Effector memory CD8-positive, alpha-beta T cell (primary cell): ENCODE data around the gene MYOCD.
"Not testable (repeated sequence)": the region's sequence is repeated elsewhere in the genome, so short reads cannot be mapped to it uniquely, and the experiment has no call there.

Experiments
- ATAC-seq: fragments of 150-1000 bp; cut with Tn5 transposase; replicated peaks from 2 replicates; pipeline ENCODE4 v1.10.0; 2021; ENCODE audit warnings: mild to moderate bottlenecking, moderate library complexity
- DNase-seq, 3 experiments: peaks; one replicate each; pipeline ENCODE4 v3.0.0; 2021
- H3K27ac Mint-ChIP-seq, 2 donors: one replicate each; pipeline ENCODE4 v1.8.0; 2022; ENCODE audit warnings: mild to moderate bottlenecking in 2 of 2, mixed read lengths in 2 of 2, moderate library complexity in 2 of 2
- H3K27me3 Mint-ChIP-seq, 2 donors: one replicate each; pipeline ENCODE4 v1.8.0; 2022; ENCODE audit warnings: mixed read lengths in 2 of 2
- H3K36me3 Mint-ChIP-seq: one replicate; pipeline ENCODE4 v1.8.0; 2022; ENCODE audit warnings: mild to moderate bottlenecking, moderate library complexity, mixed read lengths; ENCODE audit not compliant: insufficient read depth
- H3K4me1 Mint-ChIP-seq, 2 donors: one replicate each; pipeline ENCODE4 v1.8.0; 2022; ENCODE audit warnings: low read depth in 2 of 2, mixed read lengths in 2 of 2
- H3K4me3 Mint-ChIP-seq, 2 donors: one replicate each; pipeline ENCODE4 v1.8.0; 2022; ENCODE audit warnings: mild to moderate bottlenecking in 2 of 2, mixed read lengths in 2 of 2, moderate library complexity in 2 of 2
- H3K9me3 Mint-ChIP-seq, 2 donors: one replicate each; pipeline ENCODE4 v1.8.0; 2022; ENCODE audit warnings: mixed read lengths in 2 of 2

Gene MYOCD

GRCh38 chr17:12632785-12633184 is 32.9 kb upstream of the MYOCD start:
- H3K27me3 Mint-ChIP-seq: peaks cover 0 to 19% of the 10 kb centered on the region in 2 donors
- ATAC-seq: no peak
- H3K9me3 Mint-ChIP-seq: peaks cover 0 to 3% of the 10 kb centered on the region in 2 donors
- H3K27ac Mint-ChIP-seq: no peak overlapping the region
- H3K36me3 Mint-ChIP-seq: no peaks in the 10 kb centered on the region
- no peak overlapping the region for H3K4me3 Mint-ChIP-seq
- no peak for DNase-seq
- H3K4me1 Mint-ChIP-seq: no peaks in the 10 kb centered on the region

GRCh38 chr17:12634789-12635414 is 30.8 kb upstream of the MYOCD start:
- no peak overlapping the region for H3K4me3 Mint-ChIP-seq
- H3K27ac Mint-ChIP-seq: no peak overlapping the region
- H3K36me3 Mint-ChIP-seq: no peaks in the 10 kb centered on the region
- peaks cover 0 to 3% of the 10 kb centered on the region in 2 donors for H3K9me3 Mint-ChIP-seq
- ATAC-seq: no peak
- H3K27me3 Mint-ChIP-seq: peaks cover 0 to 22% of the 10 kb centered on the region in 2 donors
- H3K4me1 Mint-ChIP-seq: no peaks in the 10 kb centered on the region
- DNase-seq: no peak

GRCh38 chr17:12635996-12636395 is 29.7 kb upstream of the MYOCD start:
- not testable (repeated sequence) for H3K9me3 Mint-ChIP-seq, H3K4me3 Mint-ChIP-seq, H3K36me3 Mint-ChIP-seq, H3K4me1 Mint-ChIP-seq, H3K27ac Mint-ChIP-seq, DNase-seq, ATAC-seq
- H3K27me3 Mint-ChIP-seq: peaks cover 0 to 22% of the 10 kb centered on the region in 2 donors

GRCh38 chr17:12637015-12637414 is 28.7 kb upstream of the MYOCD start:
- peaks cover 0 to 3% of the 10 kb centered on the region in 2 donors for H3K9me3 Mint-ChIP-seq
- no peaks in the 10 kb centered on the region for H3K36me3 Mint-ChIP-seq
- H3K4me3 Mint-ChIP-seq: no peak overlapping the region
- ATAC-seq: no peak
- H3K4me1 Mint-ChIP-seq: no peaks in the 10 kb centered on the region
- no peak overlapping the region for H3K27ac Mint-ChIP-seq
- DNase-seq: no peak
- peaks cover 0 to 22% of the 10 kb centered on the region in 2 donors for H3K27me3 Mint-ChIP-seq

- peaks cover 0 to 22% of the 10 kb centered on the region in 2 donors for H3K27me3 Mint-ChIP-seq
- H3K4me3 Mint-ChIP-seq: no peak overlapping the region
- peaks cover 0 to 3% of the 10 kb centered on the region in 2 donors for H3K9me3 Mint-ChIP-seq
- H3K27ac Mint-ChIP-seq: no peak overlapping the region
- no peaks in the 10 kb centered on the region for H3K4me1 Mint-ChIP-seq
- DNase-seq (no peak), ATAC-seq (no peak)
- H3K36me3 Mint-ChIP-seq: no peaks in the 10 kb centered on the region
Observed at GRCh38 chr17:12637745-12638651, 27.7 kb upstream of the MYOCD start.

- DNase-seq: no peak
- H3K27ac Mint-ChIP-seq: no peak overlapping the region
- H3K9me3 Mint-ChIP-seq: peaks cover 0 to 3% of the 10 kb centered on the region in 2 donors
- H3K4me1 Mint-ChIP-seq: no peaks in the 10 kb centered on the region
- ATAC-seq: no peak
- H3K4me3 Mint-ChIP-seq: no peak overlapping the region
- H3K36me3 Mint-ChIP-seq: no peaks in the 10 kb centered on the region
- peaks cover 0 to 17% of the 10 kb centered on the region in 2 donors for H3K27me3 Mint-ChIP-seq
Observed at GRCh38 chr17:12640364-12640763, 25.3 kb upstream of the MYOCD start.

GRCh38 chr17:12641084-12641483 is 24.6 kb upstream of the MYOCD start:
- H3K36me3 Mint-ChIP-seq: no peaks in the 10 kb centered on the region
- H3K27me3 Mint-ChIP-seq: peaks cover 0 to 9% of the 10 kb centered on the region in 2 donors
- no peak for ATAC-seq
- H3K4me3 Mint-ChIP-seq: no peak overlapping the region
- H3K9me3 Mint-ChIP-seq: peaks cover 0 to 4% of the 10 kb centered on the region in 2 donors
- H3K4me1 Mint-ChIP-seq: no peaks in the 10 kb centered on the region
- H3K27ac Mint-ChIP-seq: no peak overlapping the region
- no peak for DNase-seq

- Mint-ChIP-seq H3K36me3 (no peaks in the 10 kb centered on the region), H3K4me3 (no peak overlapping the region), H3K27ac (no peak overlapping the region), H3K27me3 (peaks cover 0 to 8% of the 10 kb centered on the region in 2 donors), H3K4me1 (no peaks in the 10 kb centered on the region), H3K9me3 (peaks cover 0 to 5% of the 10 kb centered on the region in 2 donors)
- no peak for DNase-seq
- no peak for ATAC-seq
Observed at GRCh38 chr17:12642034-12642433, 23.7 kb upstream of the MYOCD start.

GRCh38 chr17:12643822-12644221 is 21.9 kb upstream of the MYOCD start:
- DNase-seq (no peak), ATAC-seq (no peak)
- Mint-ChIP-seq H3K36me3 (no peaks in the 10 kb centered on the region), H3K9me3 (peaks cover 0 to 4% of the 10 kb centered on the region in 2 donors), H3K27me3 (no peaks in the 10 kb centered on the region), H3K4me3 (no peak overlapping the region), H3K27ac (no peak overlapping the region), H3K4me1 (no peaks in the 10 kb centered on the region)

- Mint-ChIP-seq H3K4me3 (no peak overlapping the region), H3K36me3 (no peaks in the 10 kb centered on the region), H3K9me3 (peaks cover 0 to 4% of the 10 kb centered on the region in 2 donors), H3K4me1 (no peaks in the 10 kb centered on the region), H3K27ac (no peak overlapping the region), H3K27me3 (peaks cover 3 to 4% of the 10 kb centered on the region in 2 donors)
- ATAC-seq (no peak), DNase-seq (no peak)
Observed at GRCh38 chr17:12644623-12645022, 21.1 kb upstream of the MYOCD start.

GRCh38 chr17:12646761-12647422 is 18.8 kb upstream of the MYOCD start:
- Mint-ChIP-seq H3K9me3 (peaks cover 0 to 4% of the 10 kb centered on the region in 2 donors), H3K4me3 (no peak overlapping the region), H3K27me3 (peaks cover 9 to 13% of the 10 kb centered on the region in 2 donors), H3K4me1 (no peaks in the 10 kb centered on the region), H3K36me3 (no peaks in the 10 kb centered on the region), H3K27ac (no peak overlapping the region)
- DNase-seq (no peak), ATAC-seq (no peak)

GRCh38 chr17:12648498-12648897 is 17.2 kb upstream of the MYOCD start:
- no peak overlapping the region for H3K27ac Mint-ChIP-seq
- H3K9me3 Mint-ChIP-seq: peaks cover 0 to 4% of the 10 kb centered on the region in 2 donors
- H3K4me3 Mint-ChIP-seq: no peak overlapping the region
- H3K4me1 Mint-ChIP-seq: no peaks in the 10 kb centered on the region
- H3K36me3 Mint-ChIP-seq: no peaks in the 10 kb centered on the region
- ATAC-seq (no peak), DNase-seq (no peak)
- peaks cover 9 to 13% of the 10 kb centered on the region in 2 donors for H3K27me3 Mint-ChIP-seq

- no peak for ATAC-seq
Observed at GRCh38 chr17:12655936-12656335, 9.8 kb upstream of the MYOCD start.

More at GRCh38 chr17:12655936-12656335, 9.8 kb upstream of the MYOCD start:
- no peaks in the 10 kb centered on the region for H3K4me1 Mint-ChIP-seq
- peaks cover 0 to 8% of the 10 kb centered on the region in 2 donors for H3K9me3 Mint-ChIP-seq
- peaks cover 0 to 2% of the 10 kb centered on the region in 2 donors for H3K27me3 Mint-ChIP-seq
- DNase-seq: no peak
- H3K27ac Mint-ChIP-seq: no peak overlapping the region
- no peak overlapping the region for H3K4me3 Mint-ChIP-seq
- H3K36me3 Mint-ChIP-seq: no peaks in the 10 kb centered on the region
